HCT116 (cell line): Measurements from ENCODE around the gene TLCD5. TPM values are rescaled to one million over a fixed set of nuclear protein-coding genes. Genes with fewer than 3 reads are reported as not detected.

Experiments used
- ATAC-seq: fragments of 200-7000 bp; cut with Tn5 transposase; 2 replicates; pipeline ENCODE4 v1.9.1; 2020; ENCODE audit warnings: mild to moderate bottlenecking, moderate library complexity
- BruUV-seq: library from RNA; stranded (reverse); fragments of 400-500 nt; replicated peaks from 2 replicates; lab custom pipeline; 2021; lab: Mats Ljungman, UMichigan
- CTCF ChIA-PET: fragments of 300-600 bp; sonication (Branson Sonifier 250); formaldehyde crosslinking; loops from one replicate; lab custom pipeline; 2021; ENCODE audit warnings: antibody characterized with exemption; lab: Charles Lee
- POLR2A ChIA-PET: fragments of 300-600, 350-600 bp; sonication (Branson Sonifier 250); formaldehyde crosslinking; loops from one replicate; lab custom pipeline; 2021; ENCODE audit warnings: antibody characterized with exemption; lab: Charles Lee
- RAD21 ChIA-PET, 2 experiments: fragments of 300-600 bp; sonication (Branson Sonifier 250); formaldehyde crosslinking; loops; one replicate each; lab custom pipeline; 2023; ENCODE audit warnings: low total read pairs in 2 of 2; ENCODE audit not compliant: uncharacterized antibody in 2 of 2, unreplicated experiment in 2 of 2, low non-redundant PET in 1 of 2; lab: Charles Lee
- DNase-seq: peaks from one replicate; pipeline ENCODE4 v3.0.0-alpha.2; 2010; ENCODE audit warnings: low read depth, low spot score
- H2AFZ ChIP-seq: fragments of 200-600 bp; shearing (Covaris generic), sonication (generic); 2 replicates; pipeline ENCODE4 v1.6.1; 2017; ENCODE audit warnings: low read depth, mixed run types, mixed read lengths, antibody characterized with exemption, low read length; ENCODE audit not compliant: poor library complexity, severe bottlenecking
- H3K27ac ChIP-seq: 2 replicates; pipeline ENCODE4 v1.5.1; 2012; ENCODE audit warnings: low read depth, low read length
- H3K27me3 ChIP-seq: fragments of 200-600 bp; sonication (generic); 2 replicates; pipeline ENCODE4 v1.6.1; 2016; ENCODE audit warnings: mixed run types, low read length, mixed read lengths; ENCODE audit not compliant: insufficient read depth
- H3K36me3 ChIP-seq, 2 experiments: fragments of 200-500 bp in 1 of 2; fragments of 200-600 bp in 1 of 2; sonication (Bioruptor generic) in 1 of 2; sonication (generic) in 1 of 2; 2 replicates each; pipeline versions ENCODE4 v1.5.1 to v1.6.1; 2014 to 2016; ENCODE audit warnings: low read length in 2 of 2, inconsistent platforms in 1 of 2, mixed read lengths in 1 of 2, mixed run types in 1 of 2; ENCODE audit not compliant: insufficient read depth in 2 of 2, control insufficient read depth in 1 of 2
- H3K4me1 ChIP-seq, 2 experiments: fragments of 200-600 bp in 1 of 2; sonication (generic) in 1 of 2; 2 replicates each; pipeline versions ENCODE4 v1.5.1 to v1.6.1; 2012 to 2017; ENCODE audit warnings: low read length in 2 of 2, inconsistent platforms in 1 of 2, mild to moderate bottlenecking in 1 of 2, mixed read lengths in 1 of 2, mixed run types in 1 of 2, moderate library complexity in 1 of 2; ENCODE audit not compliant: insufficient read depth in 2 of 2, control insufficient read depth in 1 of 2
- H3K4me2 ChIP-seq: fragments of 200-600 bp; sonication (generic); 2 replicates; pipeline ENCODE4 v1.6.1; 2017; ENCODE audit warnings: mixed run types, low read length, mixed read lengths
- H3K4me3 ChIP-seq, 2 experiments: fragments of 200-600 bp in 1 of 2; sonication (generic) in 1 of 2; replicated peaks in 1 of 2; 2 replicates each; pipeline ENCODE4 v1.5.1; 2011 to 2016; ENCODE audit warnings: low read length in 2 of 2, control low read depth in 1 of 2, low read depth in 1 of 2, mild to moderate bottlenecking in 1 of 2, mixed read lengths in 1 of 2, mixed run types in 1 of 2
- H3K79me2 ChIP-seq: fragments of 200-600 bp; sonication (generic); 2 replicates; pipeline ENCODE4 v1.6.1; 2017; ENCODE audit warnings: mild to moderate bottlenecking, mixed run types, low read length, moderate library complexity, mixed read lengths; ENCODE audit not compliant: insufficient read depth
- H3K9ac ChIP-seq: fragments of 200-600 bp; sonication (generic); 2 replicates; pipeline ENCODE4 v1.6.1; 2016; ENCODE audit warnings: low read length, mixed read lengths
- H3K9me2 ChIP-seq: fragments of 200-600 bp; sonication (generic), shearing (Covaris generic); 2 replicates; pipeline ENCODE4 v1.6.1; 2017; ENCODE audit warnings: mixed run types, mild to moderate bottlenecking, moderate library complexity; ENCODE audit not compliant: insufficient read depth
- H3K9me3 ChIP-seq, 2 experiments: fragments of 200-500 bp in 1 of 2; fragments of 200-600 bp in 1 of 2; sonication (Bioruptor generic) in 1 of 2; sonication (generic) in 1 of 2; 2 replicates each; pipeline ENCODE4 v1.6.1; 2014 to 2017; ENCODE audit warnings: low read length in 2 of 2, mixed read lengths in 2 of 2, inconsistent platforms in 1 of 2, low read depth in 1 of 2, mild to moderate bottlenecking in 1 of 2, mixed run types in 1 of 2, moderate library complexity in 1 of 2; ENCODE audit not compliant: control insufficient read depth in 1 of 2, insufficient read depth in 1 of 2
- H4K20me1 ChIP-seq: fragments of 200-600 bp; sonication (generic), shearing (Covaris generic); 2 replicates; pipeline ENCODE4 v1.6.1; 2017; ENCODE audit warnings: mixed run types, mild to moderate bottlenecking, moderate library complexity; ENCODE audit not compliant: insufficient read depth
- EGR1 ChIP-seq: IDR thresholded peaks from 2 replicates; pipeline ENCODE4 v1.6.1; 2012; ENCODE audit warnings: low read depth
- EZH2 ChIP-seq: fragments of 200-600 bp; sonication (generic); IDR thresholded peaks from 2 replicates; pipeline ENCODE4 v1.6.1; 2017; ENCODE audit warnings: antibody characterized with exemption, mixed run types
- EZH2phosphoT487 ChIP-seq: fragments of 200-600 bp; IDR thresholded peaks from 2 replicates; pipeline ENCODE4 v1.6.1; 2018; ENCODE audit warnings: antibody characterized with exemption, borderline replicate concordance
- FOSL1 ChIP-seq: IDR thresholded peaks from 2 replicates; pipeline ENCODE4 v1.6.1; 2012; ENCODE audit warnings: low read depth
- JUND ChIP-seq: IDR thresholded peaks from 2 replicates; pipeline ENCODE4 v1.6.1; 2012
- POLR2A ChIP-seq: IDR thresholded peaks from 2 replicates; pipeline ENCODE4 v1.7.0; 2011; ENCODE audit warnings: borderline replicate concordance; ENCODE audit not compliant: insufficient read depth, insufficient read length; ENCODE audit errors: extremely low read depth
- SP1 ChIP-seq: IDR thresholded peaks from 2 replicates; pipeline ENCODE4 v1.6.1; 2012; ENCODE audit warnings: low read depth
- ZFX ChIP-seq: fragments of 450-650 bp; IDR thresholded peaks from 2 replicates; pipeline ENCODE4 v1.6.1; 2017
- intact Hi-C: fragments of 100-400 bp; cut with micrococcal nuclease; formaldehyde crosslinking; loops from 2 replicates; pipeline ENCODE4 v1.10.0; 2022
- total RNA-seq: library from RNA; stranded (reverse); gene quantifications from one replicate; pipeline ENCODE4 v1.2.1, GENCODE V29; 2021; ENCODE audit not compliant: unreplicated experiment
- TF ChIP-seq, protein P1 (sequence below): IDR thresholded peaks from 2 replicates; pipeline ENCODE4 v1.6.1; 2011; ENCODE audit warnings: mild to moderate bottlenecking, low read length, moderate library complexity; ENCODE audit not compliant: insufficient replicate concordance; ENCODE audit errors: extremely low read depth
- TF ChIP-seq, protein P2 (sequence below): IDR thresholded peaks from 2 replicates; pipeline ENCODE4 v1.6.1; 2012

Gene TLCD5
- total RNA-seq, 1 experiment from 2014 or later = 9.1 TPM

GRCh38 chr11:120346233-120346632, 21.1 kb downstream of the TLCD5 start (continued):
- TF ChIP-seq, protein P1, sequence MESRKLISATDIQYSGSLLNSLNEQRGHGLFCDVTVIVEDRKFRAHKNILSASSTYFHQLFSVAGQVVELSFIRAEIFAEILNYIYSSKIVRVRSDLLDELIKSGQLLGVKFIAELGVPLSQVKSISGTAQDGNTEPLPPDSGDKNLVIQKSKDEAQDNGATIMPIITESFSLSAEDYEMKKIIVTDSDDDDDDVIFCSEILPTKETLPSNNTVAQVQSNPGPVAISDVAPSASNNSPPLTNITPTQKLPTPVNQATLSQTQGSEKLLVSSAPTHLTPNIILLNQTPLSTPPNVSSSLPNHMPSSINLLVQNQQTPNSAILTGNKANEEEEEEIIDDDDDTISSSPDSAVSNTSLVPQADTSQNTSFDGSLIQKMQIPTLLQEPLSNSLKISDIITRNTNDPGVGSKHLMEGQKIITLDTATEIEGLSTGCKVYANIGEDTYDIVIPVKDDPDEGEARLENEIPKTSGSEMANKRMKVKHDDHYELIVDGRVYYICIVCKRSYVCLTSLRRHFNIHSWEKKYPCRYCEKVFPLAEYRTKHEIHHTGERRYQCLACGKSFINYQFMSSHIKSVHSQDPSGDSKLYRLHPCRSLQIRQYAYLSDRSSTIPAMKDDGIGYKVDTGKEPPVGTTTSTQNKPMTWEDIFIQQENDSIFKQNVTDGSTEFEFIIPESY = no peak
- TF ChIP-seq, protein P2, sequence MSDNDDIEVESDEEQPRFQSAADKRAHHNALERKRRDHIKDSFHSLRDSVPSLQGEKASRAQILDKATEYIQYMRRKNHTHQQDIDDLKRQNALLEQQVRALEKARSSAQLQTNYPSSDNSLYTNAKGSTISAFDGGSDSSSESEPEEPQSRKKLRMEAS = no peak
- no peak for TF ChIP-seq POLR2A
- TF ChIP-seq ZFX = no peak
- TF ChIP-seq JUND = no peak
- TF ChIP-seq EGR1 = no peak
- TF ChIP-seq EZH2phosphoT487 = no peak
- no peak for TF ChIP-seq EZH2
- TF ChIP-seq SP1 = no peak
- TF ChIP-seq, all 23 proteins: peak for 0

DNA sequence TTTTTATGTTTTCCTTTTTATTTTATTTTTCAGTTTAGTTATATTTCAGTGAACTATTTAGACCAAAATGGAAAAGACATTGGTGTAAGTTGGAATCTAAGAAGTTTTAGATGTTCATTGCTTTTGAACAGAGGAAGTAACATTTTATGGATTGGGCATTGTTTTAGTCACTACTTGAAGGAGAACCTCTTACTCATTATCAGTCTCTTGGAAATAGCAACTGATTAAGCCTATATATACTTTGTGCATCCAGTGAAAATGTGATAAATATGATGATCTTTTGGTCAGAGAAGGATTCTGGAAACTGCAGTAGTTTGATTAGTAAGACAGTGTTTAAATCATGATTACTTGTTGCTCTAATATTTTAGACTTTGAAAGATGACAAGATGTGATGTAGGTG, 25.5 kb downstream of the TLCD5 start:
- intact Hi-C loops = no loop called here
- ATAC-seq = peak; percentile 70
- Histone ChIP-seq H3K4me3 (peak overlapping the region in 1 of 2 experiments; percentile 22; a peak in 2 of 4 replicates), H3K27ac (peak overlapping the region; percentile 74), H3K36me3 (no peaks in the 10 kb centered on the region; a peak in 1 of 4 replicates), H3K9me3 (no peaks in the 10 kb centered on the region), H2AFZ (no peak overlapping the region), H3K9ac (peak overlapping the region; percentile 28; the same call in 1 of the 2 replicates), H3K9me2 (no peaks in the 10 kb centered on the region), H3K79me2 (peaks cover 90% of the 10 kb centered on the region), H4K20me1 (0 out of 2 replicates have a peak, but pooled peaks cover 4% of the 10 kb centered on the region), H3K4me2 (peak overlapping the region; percentile 70), H3K27me3 (no peaks in the 10 kb centered on the region), H3K4me1 (peaks cover 56 to 65% of the 10 kb centered on the region in 2 experiments)
- BruUV-seq = no TSS peak
- ChIA-PET CTCF (interaction anchor here (2.1 kb wide), 1 partner anchor 16 kb away, joined by 6 read pairs; no protein-coding TSS in a partner anchor), RAD21 (interaction anchor here in 1 of 2 experiments (0.7 kb wide), 1 partner anchor 11 kb away, joined by 8 read pairs; no protein-coding TSS in a partner anchor), POLR2A (interaction anchor here (1.0 kb wide), 1 partner anchor 15 kb away, joined by 4 read pairs; the partner anchor contains the start of gene ARHGEF12)
- TF ChIP-seq FOSL1 = peak; percentile 45; the same call in 1 of the 2 replicates
- 0 out of 2 replicates have a peak, but pooled peaks have one; percentile 29 for TF ChIP-seq JUND
- TF ChIP-seq SP1 = peak; percentile 33; the same call in 1 of the 2 replicates
- no peak for TF ChIP-seq ZFX
- no peak for TF ChIP-seq EZH2
- no peak for DNase-seq
